Esophagus squamous epithelium (tissue), 4 donors: Measurements from ENCODE around the gene KIRREL2.

Experiments
- POLR2A ChIP-seq, 4 donors: fragments of 450-650 bp; IDR thresholded peaks; one replicate each; pipeline ENCODE4 v1.6.1; 2017; ENCODE audit warnings: antibody characterized with exemption in 4 of 4, mild to moderate bottlenecking in 4 of 4, moderate library complexity in 3 of 4
- TF ChIP-seq, protein P1 (sequence below), 6 experiments: fragments of 450-650 bp in 4 of 6; fragments of 200-600 bp in 2 of 6; sonication (generic) in 2 of 6; IDR thresholded peaks; one replicate each; pipeline ENCODE4 v1.5.1; 2016 to 2019; ENCODE audit warnings: antibody characterized with exemption in 6 of 6, mild to moderate bottlenecking in 4 of 6, moderate library complexity in 4 of 6

DNA sequence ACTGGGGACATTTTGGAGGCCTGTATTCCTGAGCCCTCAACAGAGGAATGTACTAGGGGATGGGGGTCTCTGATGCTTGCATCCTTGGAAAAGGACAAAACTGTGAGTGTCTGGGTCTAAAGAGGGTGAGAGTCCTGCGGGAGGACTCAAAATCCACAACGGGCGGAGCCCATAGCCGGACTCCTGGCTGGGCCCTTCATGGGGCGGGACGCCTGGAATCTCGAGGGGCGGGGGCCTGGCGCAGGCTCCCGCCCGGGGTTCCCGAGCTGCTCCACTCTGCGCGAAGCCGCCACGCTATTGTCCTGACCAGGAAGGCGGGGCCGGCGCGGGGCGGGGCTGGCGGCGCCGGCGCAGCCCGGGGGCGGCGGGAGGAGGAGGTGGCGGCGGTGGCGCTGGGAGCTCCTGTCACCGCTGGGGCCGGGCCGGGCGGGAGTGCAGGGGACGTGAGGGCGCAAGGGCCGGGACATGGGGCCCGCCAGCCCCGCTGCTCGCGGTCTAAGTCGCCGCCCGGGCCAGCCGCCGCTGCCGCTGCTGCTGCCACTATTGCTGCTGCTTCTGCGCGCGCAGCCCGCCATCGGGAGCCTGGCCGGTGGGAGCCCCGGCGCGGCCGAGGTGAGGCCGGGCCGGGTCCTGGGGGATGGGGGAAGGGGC lies 11.6 kb downstream of the KIRREL2 start, which contains the start of gene APLP1:
- TF ChIP-seq, protein P1, sequence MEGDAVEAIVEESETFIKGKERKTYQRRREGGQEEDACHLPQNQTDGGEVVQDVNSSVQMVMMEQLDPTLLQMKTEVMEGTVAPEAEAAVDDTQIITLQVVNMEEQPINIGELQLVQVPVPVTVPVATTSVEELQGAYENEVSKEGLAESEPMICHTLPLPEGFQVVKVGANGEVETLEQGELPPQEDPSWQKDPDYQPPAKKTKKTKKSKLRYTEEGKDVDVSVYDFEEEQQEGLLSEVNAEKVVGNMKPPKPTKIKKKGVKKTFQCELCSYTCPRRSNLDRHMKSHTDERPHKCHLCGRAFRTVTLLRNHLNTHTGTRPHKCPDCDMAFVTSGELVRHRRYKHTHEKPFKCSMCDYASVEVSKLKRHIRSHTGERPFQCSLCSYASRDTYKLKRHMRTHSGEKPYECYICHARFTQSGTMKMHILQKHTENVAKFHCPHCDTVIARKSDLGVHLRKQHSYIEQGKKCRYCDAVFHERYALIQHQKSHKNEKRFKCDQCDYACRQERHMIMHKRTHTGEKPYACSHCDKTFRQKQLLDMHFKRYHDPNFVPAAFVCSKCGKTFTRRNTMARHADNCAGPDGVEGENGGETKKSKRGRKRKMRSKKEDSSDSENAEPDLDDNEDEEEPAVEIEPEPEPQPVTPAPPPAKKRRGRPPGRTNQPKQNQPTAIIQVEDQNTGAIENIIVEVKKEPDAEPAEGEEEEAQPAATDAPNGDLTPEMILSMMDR (IDR thresholded peaks at IDR 0.05) = no peak
- no peak for TF ChIP-seq POLR2A (IDR thresholded peaks at IDR 0.05)
